NCI-H128 (cell line): Measurements from ENCODE around the gene MYO18B.

Source experiments
- DNase-seq: peaks from one replicate; lab custom pipeline; 2025; ENCODE audit not compliant: unreplicated experiment; lab: John Stamatoyannopoulos, UW

Gene MYO18B

GRCh38 chr22:26075251-26075650, 333.3 kb downstream of the MYO18B start:
- DNase-seq: no peak

GRCh38 chr22:26079009-26079408, 337.0 kb downstream of the MYO18B start:
- DNase-seq: no peak
